ENCODE measurements around the gene S100A14. TPM values are rescaled to one million over a fixed set of nuclear protein-coding genes. Genes with fewer than 3 reads are reported as not detected.
A peak's percentile ranks its signal among the peaks of the same experiment; 100 is the strongest.

The S100A14 gene
- total and polyA plus RNA-seq, 5 experiments from 2014 or later, result not detected

DNA sequence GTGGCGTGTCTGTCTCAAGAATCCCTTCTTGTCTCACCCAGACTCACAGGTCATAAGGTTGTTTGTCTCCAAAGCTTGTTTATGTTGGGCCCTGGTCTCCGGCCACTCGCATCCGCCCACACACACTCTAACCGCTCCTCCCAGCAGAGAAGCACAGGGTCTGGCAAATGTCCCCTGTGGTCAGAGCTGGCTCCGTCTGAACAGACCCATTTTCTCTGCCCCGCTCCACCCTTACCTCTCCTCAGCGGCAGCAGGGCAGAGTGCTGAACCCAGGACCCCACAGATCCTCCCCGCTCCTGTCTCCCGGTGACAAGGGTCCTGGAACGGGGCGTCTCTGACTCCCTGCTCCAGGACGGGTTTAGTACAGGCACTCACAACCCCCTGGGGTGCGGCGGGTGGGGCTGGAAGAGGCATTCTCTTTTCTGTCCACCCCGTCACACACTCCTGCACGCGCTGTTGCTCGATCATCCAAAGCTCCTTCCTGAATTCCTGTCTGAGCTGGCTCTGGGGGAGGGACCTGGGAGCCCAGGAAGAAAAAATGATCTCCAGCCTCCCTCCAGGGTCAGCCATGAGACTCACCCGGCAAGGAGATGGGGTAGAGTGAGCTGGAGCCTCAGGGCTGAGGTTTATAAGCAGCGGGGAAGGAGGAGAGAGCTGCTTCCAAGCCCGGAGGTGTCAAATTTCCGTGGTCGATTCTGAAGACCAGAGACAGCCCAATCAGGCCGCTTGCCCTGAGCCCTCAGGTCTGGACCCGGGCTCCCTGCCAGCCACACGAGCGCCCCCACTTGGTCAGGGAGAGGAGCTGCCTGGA lies 11.0 kb upstream of the S100A14 start, which contains the start of gene S100A13:
S100A13 (minus strand) TSS at position 602 of the 811 bp plus-strand sequence. CDS start 1,033 bp downstream, outside the sequence.
- Mint-ChIP-seq H3K27ac (peak within 1 kb of the TSS in 4 of 10 donors; percentile 6 to 44 (median 14)), H3K36me3 (no peaks in the 10 kb centered on the region), H3K4me1 (peaks cover 7 to 16% (median 11%) of the 10 kb centered on the region in 4 donors), H3K27me3 (peaks cover 0 to 17% (median 11%) of the 10 kb centered on the region in 5 donors), H3K4me3 (peak within 1 kb of the TSS in 2 of 10 donors; percentile 36 to 48), H3K9me3 (no peaks in the 10 kb centered on the region)
- ATAC-seq (no peak), DNase-seq (no peak)
- POLR2A ChIA-PET, result interaction anchor here (0.6 kb wide), 1 partner anchor 41 kb away, joined by 3 read pairs; no protein-coding TSS in a partner anchor

DNA sequence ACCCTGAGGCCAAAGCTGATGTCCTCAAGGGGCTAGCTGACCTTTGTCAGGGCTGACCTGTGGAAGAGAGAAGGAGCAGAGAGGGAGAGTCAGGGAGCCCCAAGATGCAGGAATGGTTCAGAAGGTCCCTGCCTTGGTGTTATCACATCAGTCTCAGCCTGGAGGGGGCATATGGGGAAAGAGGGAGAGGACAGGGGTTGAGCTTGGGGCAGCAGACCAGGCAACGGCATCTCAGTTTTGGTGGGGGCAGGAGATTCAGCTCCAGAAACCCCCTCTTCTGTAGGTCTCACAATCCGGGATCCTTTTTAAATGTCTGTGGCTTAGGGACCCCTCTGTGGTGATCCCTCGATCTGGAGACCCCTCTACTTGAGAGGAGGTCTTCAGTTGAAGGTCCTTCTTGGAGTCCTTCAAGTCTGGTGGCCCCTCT lies 10.4 kb upstream of the S100A14 start:
- H3K9me3 Mint-ChIP-seq, result no peaks in the 10 kb centered on the region
- H3K4me3 Mint-ChIP-seq, result no peak overlapping the region
- H3K27ac Mint-ChIP-seq, result peak overlapping the region in 1 of 10 donors; percentile 44
- POLR2A ChIA-PET, result no interaction called here
- DNase-seq (no peak), ATAC-seq (no peak)
- H3K36me3 Mint-ChIP-seq, result no peaks in the 10 kb centered on the region
- H3K4me1 Mint-ChIP-seq, result peaks cover 7 to 14% (median 10%) of the 10 kb centered on the region in 4 donors
- peaks cover 0 to 17% (median 11%) of the 10 kb centered on the region in 5 donors for H3K27me3 Mint-ChIP-seq

DNA sequence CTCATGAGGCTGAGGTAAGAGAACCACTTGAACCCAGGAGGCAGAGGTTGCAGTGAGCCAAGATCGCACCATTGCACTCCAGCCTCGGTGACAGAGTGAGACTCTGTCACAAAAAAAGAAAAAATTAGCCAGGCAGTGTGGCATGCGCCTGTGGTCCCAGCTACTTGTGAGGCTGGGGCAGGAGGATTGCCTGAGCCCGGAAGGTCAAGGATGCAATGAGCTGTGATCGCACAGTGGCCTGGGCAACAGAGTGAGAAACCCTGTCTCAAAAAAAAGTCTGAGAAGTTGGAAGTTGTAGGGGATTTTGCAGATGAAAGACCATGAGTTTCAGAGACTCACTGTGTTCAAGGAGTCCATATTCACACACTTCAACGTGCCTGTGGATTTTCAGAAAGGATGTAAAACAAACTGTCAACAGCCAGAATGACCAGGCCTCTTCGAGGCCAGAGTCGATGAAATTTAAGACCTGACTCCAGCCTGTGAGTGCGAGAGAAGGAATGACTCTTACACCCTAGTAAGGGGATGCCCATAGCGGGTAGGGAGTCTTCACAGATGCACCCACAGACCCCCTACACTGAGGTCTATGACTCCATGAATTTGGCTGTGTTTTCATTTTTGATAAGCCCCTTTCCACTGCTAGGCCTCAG lies 9.0 kb upstream of the S100A14 start:
- no peak overlapping the region for H3K4me3 Mint-ChIP-seq
- ATAC-seq (no peak), DNase-seq (no peak)
- H3K9me3 Mint-ChIP-seq, result no peaks in the 10 kb centered on the region
- POLR2A ChIA-PET, result interaction anchor here (1.4 kb wide), 1 partner anchor 8 kb away, joined by 7 read pairs; the partner anchor contains the start of gene CHTOP
- peaks cover 0 to 17% (median 11%) of the 10 kb centered on the region in 5 donors for H3K27me3 Mint-ChIP-seq
- H3K4me1 Mint-ChIP-seq, result peaks cover 7 to 14% (median 10%) of the 10 kb centered on the region in 4 donors
- no peaks in the 10 kb centered on the region for H3K36me3 Mint-ChIP-seq
- H3K27ac Mint-ChIP-seq, result no peak overlapping the region

DNA sequence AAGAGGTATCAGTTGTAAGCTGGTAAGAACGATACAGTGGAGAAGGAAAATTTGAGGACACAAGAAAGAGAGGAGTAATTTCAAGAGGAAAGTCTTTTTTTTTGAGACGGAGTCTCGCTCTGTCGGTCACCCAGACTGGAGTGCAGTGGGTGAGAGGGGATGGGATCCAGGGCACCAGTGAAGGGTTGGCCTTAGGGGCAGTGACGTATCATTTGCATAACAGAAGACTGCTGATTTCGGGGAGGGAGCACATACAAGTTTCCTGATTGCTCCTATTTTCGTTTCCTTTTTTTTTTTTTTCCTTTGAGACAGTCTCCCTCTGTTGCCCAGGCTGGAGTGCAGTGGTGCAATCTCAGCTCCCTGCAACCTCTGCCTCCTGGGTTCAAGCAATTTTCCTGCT lies 7.0 kb upstream of the S100A14 start:
- Mint-ChIP-seq H3K9me3 (no peaks in the 10 kb centered on the region), H3K4me1 (peaks cover 7 to 14% (median 10%) of the 10 kb centered on the region in 4 donors), H3K4me3 (no peak overlapping the region), H3K36me3 (no peaks in the 10 kb centered on the region), H3K27me3 (peaks cover 0 to 17% (median 11%) of the 10 kb centered on the region in 5 donors), H3K27ac (no peak overlapping the region)
- POLR2A ChIA-PET, result interaction anchor here (0.7 kb wide), 1 partner anchor 24 kb away, joined by 4 read pairs; no protein-coding TSS in a partner anchor
- DNase-seq, result no peak
- no peak for ATAC-seq

DNA sequence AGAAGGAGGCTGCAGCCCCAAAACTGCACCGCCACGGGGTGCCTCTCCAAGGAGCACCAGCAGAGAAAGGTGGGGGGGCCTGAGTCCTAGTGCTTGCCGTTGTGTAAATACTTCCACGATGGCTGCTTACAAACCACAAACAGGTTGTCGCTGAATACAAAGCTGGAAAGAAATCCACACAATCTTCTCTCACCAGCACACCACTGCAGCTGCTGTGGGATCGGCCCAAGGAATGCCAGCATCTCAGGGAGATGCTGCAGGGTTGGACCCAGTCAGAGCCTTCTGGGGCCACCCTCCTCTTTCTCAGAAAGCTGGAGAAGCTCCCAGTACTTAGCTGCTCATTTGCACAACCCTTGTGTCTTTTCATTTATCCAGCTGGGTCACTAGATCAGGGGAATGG lies 3.0 kb upstream of the S100A14 start:
- Mint-ChIP-seq H3K9me3 (no peaks in the 10 kb centered on the region), H3K36me3 (no peaks in the 10 kb centered on the region), H3K4me3 (no peak overlapping the region), H3K27me3 (no peaks in the 10 kb centered on the region), H3K27ac (no peak overlapping the region), H3K4me1 (peaks cover 0 to 8% (median 0%) of the 10 kb centered on the region in 4 donors)
- POLR2A ChIA-PET, result interaction anchor here (1.0 to 1.7 kb wide), 2 partner anchors 15 to 68 kb away, joined by 3 to 6 read pairs; partner anchors contain the start of gene CHTOP
- ATAC-seq (no peak), DNase-seq (no peak)

DNA sequence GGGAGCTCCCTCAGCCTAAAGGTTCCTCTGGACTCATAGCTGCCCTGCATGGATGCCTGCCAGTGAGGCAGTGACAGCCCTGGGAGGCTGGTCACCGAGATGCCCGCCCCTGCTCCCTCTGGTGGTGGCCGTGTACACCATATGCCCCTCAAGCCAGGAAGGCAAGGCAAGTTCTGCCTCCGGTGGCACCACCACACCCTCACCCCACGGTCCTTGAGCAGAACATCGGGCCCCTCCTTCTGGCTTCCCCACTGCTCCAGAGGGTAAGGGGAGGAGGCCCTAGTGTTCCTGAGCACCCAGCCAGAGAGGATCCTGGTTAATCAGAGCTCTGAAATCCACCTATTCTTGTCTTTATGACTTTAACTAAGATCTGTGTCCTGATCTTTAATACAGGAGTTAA lies 1.5 kb upstream of the S100A14 start:
- DNase-seq (peak in 6 of 10 donors; percentile 23 to 54 (median 42)), ATAC-seq (peak in 1 of 2 donors; percentile 72)
- Mint-ChIP-seq H3K27me3 (no peaks in the 10 kb centered on the region), H3K36me3 (no peaks in the 10 kb centered on the region), H3K27ac (peak overlapping the region in 1 of 10 donors; percentile 28), H3K4me1 (peaks cover 0 to 6% (median 0%) of the 10 kb centered on the region in 4 donors), H3K9me3 (no peaks in the 10 kb centered on the region), H3K4me3 (no peak overlapping the region)
- POLR2A ChIA-PET, result no interaction called here

DNA sequence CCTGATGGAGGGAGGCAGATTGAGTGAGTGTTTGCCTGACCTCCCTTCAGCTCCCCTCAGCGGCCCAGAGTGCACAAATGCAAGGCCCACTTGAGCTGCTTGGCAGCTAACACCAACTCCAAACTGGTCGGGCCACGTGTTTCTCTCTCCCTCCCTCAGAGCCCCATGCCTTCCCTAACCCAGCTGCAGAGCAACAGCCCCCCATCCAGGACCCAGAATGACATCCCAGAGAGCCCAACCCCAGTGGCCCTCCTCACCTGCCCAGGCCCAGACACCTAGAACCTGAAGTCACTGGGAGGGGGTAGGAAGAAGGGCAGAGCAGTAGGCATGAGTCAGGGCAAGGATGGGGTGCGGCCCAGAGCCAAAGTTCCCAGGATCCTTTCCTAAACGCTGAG lies 789 bp upstream of the S100A14 start:
- Mint-ChIP-seq H3K27ac (no peak overlapping the region), H3K4me1 (peaks cover 0 to 6% (median 0%) of the 10 kb centered on the region in 4 donors), H3K27me3 (no peaks in the 10 kb centered on the region), H3K36me3 (no peaks in the 10 kb centered on the region), H3K9me3 (no peaks in the 10 kb centered on the region), H3K4me3 (no peak overlapping the region)
- ATAC-seq (no peak), DNase-seq (no peak)
- POLR2A ChIA-PET, result no interaction called here

DNA sequence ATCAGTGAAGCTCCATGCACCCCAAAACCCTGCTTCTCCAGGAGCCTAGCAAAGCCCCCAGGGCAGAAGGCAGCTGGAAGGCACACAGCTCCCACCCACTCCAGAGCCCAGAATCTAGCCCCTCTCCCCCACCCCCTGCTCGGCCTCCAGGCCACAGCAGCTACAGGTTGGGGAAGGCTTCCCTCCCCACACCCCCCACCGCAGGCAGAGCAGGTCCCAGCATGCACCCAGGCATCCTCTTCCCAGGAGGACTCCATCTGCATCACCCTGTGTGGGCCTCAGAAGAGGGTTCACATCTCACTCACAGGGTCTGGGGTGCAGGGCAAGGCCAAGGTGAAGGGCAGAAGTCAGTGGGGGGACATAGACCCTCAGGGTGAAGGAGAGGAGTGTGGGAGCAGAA lies 719 bp downstream of the S100A14 start:
- no peak overlapping the region for H3K4me3 Mint-ChIP-seq
- no peaks in the 10 kb centered on the region for H3K27me3 Mint-ChIP-seq
- no peaks in the 10 kb centered on the region for H3K36me3 Mint-ChIP-seq
- peak overlapping the region in 1 of 10 donors; percentile 57 for H3K27ac Mint-ChIP-seq
- H3K4me1 Mint-ChIP-seq, result peaks cover 0 to 6% (median 0%) of the 10 kb centered on the region in 4 donors
- POLR2A ChIA-PET, result no interaction called here
- DNase-seq (no peak), ATAC-seq (no peak)
- H3K9me3 Mint-ChIP-seq, result no peaks in the 10 kb centered on the region

DNA sequence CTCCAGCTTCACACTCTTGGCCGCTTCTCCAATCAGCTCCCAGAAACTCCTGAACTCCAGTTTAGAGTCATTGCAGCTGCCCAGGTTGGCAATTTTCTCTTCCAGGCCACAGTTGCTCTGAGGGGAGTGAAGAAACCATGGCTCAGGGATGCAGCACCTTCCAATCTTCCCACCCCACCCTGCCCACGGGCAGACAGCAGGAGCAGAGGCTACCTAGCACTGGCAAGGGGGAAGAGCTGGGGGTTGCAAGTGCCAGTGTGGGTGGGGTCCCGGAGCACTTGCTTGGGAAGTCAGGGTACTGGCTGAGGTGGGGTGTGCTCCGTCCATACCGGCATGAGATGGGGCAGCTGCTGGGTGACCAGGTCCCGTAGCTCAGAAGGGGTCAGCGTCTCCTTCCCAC lies 1.2 kb downstream of the S100A14 start:
- Mint-ChIP-seq H3K27ac (no peak overlapping the region), H3K4me3 (no peak overlapping the region), H3K4me1 (peaks cover 0 to 6% (median 0%) of the 10 kb centered on the region in 4 donors), H3K36me3 (no peaks in the 10 kb centered on the region), H3K9me3 (no peaks in the 10 kb centered on the region), H3K27me3 (no peaks in the 10 kb centered on the region)
- POLR2A ChIA-PET, result no interaction called here
- ATAC-seq (no peak), DNase-seq (no peak)

DNA sequence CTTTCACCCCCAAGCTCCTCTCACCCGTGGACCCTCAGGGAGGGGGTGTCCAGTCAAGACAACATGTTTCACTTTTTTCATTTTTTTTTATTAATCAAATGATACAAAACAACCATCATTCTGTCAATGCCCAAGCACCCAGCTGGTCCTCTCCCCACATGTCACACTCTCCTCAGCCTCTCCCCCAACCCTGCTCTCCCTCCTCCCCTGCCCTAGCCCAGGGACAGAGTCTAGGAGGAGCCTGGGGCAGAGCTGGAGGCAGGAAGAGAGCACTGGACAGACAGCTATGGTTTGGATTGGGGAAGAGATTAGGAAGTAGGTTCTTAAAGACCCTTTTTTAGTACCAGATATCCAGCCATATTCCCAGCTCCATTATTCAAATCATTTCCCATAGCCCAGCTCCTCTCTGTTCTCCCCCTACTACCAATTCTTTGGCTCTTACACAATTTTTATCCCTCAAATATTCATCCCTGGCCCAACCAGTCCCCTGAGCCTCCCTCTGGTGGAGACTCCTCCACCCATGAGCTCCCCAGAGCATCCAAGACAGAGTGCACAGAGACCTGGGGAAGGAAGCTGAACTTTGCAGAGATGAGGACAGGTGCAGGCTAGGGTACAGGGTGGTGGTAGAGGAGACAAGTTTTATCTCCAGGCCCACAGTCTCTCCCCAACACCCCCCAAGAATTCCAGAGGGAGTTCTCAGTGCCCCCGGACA lies 1.8 kb downstream of the S100A14 start:
- Mint-ChIP-seq H3K36me3 (no peaks in the 10 kb centered on the region), H3K9me3 (no peaks in the 10 kb centered on the region), H3K27me3 (no peaks in the 10 kb centered on the region), H3K27ac (no peak overlapping the region), H3K4me3 (no peak overlapping the region), H3K4me1 (peaks cover 0 to 6% (median 0%) of the 10 kb centered on the region in 4 donors)
- ATAC-seq (no peak), DNase-seq (no peak)
- POLR2A ChIA-PET, result no interaction called here

DNA sequence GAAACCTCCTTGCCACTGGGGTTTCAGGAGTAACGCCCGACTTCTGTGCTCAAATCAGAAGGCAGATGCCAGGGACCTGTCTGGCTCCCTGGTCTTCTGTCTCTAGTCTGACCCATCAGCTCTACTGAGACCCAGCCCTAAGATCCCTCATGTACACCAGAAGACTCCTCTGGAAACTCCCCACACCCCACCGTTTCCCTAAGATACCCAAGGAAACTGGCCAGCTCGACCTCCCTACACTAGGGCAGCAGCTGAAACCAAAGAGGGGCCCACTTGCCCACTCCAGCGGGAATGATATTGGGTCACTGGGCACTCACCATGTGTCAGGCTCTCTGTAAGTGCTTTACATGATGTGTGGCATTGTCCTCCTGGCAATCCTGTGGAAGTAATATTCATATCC lies 2.7 kb downstream of the S100A14 start:
- POLR2A ChIA-PET, result no interaction called here
- Mint-ChIP-seq H3K27me3 (no peaks in the 10 kb centered on the region), H3K9me3 (no peaks in the 10 kb centered on the region), H3K4me1 (peaks cover 0 to 6% (median 0%) of the 10 kb centered on the region in 4 donors), H3K27ac (no peak overlapping the region), H3K36me3 (no peaks in the 10 kb centered on the region), H3K4me3 (no peak overlapping the region)
- ATAC-seq, result no peak
- DNase-seq, result no peak

DNA sequence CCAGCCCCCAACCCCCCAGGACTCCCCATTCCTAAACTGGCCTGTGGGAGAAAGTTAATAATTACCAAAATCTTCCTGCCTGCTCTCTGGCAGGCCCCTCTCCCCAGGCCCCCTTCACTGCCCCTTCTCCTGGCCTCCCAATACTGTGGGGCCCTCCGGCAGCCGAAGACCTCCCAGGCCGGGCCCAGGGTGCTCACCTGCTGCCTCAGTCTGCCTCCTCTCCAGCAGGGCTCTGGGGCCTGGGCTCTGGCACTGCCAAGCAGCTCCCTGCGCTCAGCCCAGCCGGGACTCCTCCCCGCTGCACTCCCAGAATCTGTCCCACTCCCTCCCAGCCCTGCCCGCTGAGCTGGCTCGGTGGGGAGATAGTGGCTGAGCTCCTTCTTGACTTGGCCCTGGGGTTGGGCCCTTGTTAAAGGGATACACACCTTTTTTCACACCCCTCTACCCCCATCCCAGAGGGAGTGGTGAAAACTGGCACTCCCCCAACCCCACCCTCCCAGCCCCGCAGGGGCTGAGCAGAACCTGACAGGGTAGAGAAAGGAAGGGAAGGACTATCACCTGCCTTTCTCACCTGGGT lies 3.3 kb downstream of the S100A14 start, which contains the start of gene S100A16:
S100A16 (minus strand) TSS at position 383 of the 577 bp plus-strand sequence. CDS start 4,986 bp downstream, outside the sequence.
- Mint-ChIP-seq H3K36me3 (no peaks in the 10 kb centered on the region), H3K4me3 (no peak within 1 kb of the TSS), H3K4me1 (peaks cover 0 to 5% (median 0%) of the 10 kb centered on the region in 4 donors), H3K27me3 (no peaks in the 10 kb centered on the region), H3K9me3 (no peaks in the 10 kb centered on the region), H3K27ac (peak within 1 kb of the TSS in 2 of 10 donors; percentile 21 to 37)
- POLR2A ChIA-PET, result no interaction called here
- ATAC-seq, result no peak
- no peak for DNase-seq
